GM19035 (cell line): Measurements from ENCODE around the gene KCNJ15.

ENCODE experiments used
- ATAC-seq: cut with Tn5 transposase; IDR thresholded peaks from one replicate; pipeline ENCODE4 v1.9.1; 2021; ENCODE audit not compliant: unreplicated experiment

The KCNJ15 gene

DNA sequence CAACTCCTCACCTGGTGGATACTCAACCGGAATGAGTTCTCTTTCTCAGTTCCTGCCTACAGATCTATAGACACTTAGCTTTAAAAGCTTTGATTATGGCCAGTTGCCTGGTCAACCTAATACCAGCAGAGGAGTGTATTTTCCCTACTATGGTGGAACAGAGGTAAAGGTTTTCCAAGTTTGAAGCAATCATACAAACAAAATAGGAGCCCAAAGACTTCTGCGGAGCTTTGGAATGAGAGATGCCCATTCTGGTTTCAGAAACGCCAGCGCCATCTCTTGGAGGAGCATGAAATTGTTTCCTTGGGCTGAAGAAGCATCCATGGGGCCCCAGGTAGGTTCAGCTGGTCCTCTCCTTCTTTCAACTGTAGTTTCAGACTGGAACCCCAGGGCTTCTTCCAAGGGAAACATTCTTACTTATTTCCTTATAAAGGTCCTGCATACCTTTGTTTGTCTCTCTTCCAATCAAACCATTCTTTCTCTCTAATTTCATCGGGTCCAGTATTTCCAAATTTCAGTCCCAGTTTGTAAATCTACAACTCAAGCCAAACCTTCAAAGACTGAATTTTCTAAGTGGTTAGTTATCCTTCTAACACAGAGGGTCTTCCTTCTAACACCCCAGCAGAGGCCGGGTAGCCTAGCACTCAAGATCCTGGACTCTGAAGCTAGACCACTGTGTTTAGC is 95.9 kb downstream of the KCNJ15 start:
- no peak for ATAC-seq

DNA sequence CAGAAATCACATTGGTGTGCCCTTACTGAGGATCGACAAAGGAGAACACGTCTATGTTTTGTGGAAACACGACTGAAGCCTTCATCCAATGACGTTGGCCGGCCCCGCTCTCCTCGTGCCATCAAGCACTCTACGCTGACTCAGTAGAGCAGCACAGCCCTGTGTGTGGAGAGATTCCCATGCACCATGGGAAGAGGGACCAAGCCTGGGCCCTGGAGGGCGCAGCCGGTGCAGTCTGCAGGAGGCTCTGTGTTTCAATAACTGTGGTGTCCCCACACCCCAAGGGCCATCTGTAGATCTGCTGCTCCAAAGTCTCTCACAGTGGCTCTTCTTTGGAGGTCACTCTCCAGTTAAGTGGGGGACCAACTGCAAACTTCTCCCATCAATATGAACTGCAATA is 97.4 kb downstream of the KCNJ15 start:
- no peak for ATAC-seq

DNA sequence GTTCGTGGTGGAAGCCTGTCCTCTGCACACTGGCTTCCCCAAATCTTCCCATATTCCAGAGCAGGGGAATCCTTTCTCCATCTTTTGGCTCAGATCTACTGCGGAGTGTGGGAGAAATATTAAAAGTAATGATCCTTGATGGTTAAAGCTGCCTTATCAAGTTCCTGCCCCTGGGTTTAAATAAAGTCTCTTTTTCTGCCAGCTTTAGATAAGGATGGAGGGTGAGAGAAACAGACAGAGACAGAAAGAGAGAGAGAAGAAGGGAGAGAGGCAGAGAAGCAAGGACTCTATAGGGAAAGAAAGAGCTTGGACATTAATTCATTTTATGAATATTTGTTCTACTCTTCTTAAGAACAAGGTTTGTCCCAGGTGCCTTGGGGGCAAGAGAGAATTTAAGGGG is 98.0 kb downstream of the KCNJ15 start:
- ATAC-seq, result no peak

DNA sequence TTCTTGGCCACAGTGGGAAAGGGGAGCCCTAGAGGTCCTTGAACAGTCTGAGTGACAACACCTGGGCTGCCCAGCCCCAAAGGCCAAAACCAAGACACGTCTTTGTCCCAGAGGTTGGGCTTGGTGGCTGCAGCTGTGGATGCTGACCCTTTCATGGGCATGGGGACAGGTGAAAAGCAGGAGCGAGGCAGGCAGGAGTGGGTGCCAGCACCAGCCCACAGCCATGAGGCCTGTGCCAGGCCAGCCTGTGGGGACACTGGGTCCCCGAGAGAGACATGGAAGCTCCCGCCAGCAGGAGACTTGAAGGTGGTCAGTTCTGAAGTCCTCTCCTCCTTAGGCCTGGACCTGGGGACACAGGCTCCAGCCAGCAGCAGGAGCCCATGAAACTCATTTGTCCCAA is 98.6 kb downstream of the KCNJ15 start:
- ATAC-seq, result no peak

DNA sequence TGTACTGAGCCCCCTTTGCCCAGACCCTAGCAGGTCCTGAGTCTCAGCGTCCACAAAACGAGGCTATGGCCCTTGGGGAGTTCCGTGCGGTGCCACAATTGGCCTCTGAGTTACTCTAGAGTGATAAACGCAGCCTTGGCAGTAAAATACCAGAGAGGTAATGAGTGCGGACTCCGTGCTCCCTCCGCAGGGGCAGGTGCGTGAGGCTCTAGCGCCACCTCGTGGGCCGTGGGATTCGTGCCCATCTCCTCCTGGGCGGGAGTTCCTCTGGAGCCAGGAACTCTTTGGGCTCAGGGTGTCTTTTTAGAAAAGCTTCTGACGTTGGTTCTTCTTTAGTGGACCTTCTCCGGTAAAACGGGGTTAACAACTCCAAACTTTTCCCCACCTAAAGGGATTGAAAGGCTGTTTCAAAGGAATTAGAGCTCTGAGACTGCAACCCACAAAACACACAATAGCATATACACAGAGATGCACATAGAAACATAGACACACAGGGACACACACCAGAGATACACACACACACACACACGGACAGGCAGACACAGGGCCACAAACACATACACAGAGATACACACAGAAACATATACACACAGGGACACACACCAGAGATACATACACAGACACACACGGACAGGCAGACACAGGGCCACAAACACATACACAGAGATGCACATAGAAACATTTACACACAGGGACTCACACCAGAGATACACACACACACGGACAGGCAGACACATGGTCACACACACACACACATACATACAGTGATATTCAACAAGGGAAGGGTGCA is 99.4 kb downstream of the KCNJ15 start:
- ATAC-seq, result peak; percentile 62
